T-helper 17 cell (primary cell): Measurements from ENCODE around the gene CCDC180. TPM values are rescaled to one million over a fixed set of nuclear protein-coding genes. Genes with fewer than 3 reads are reported as not detected.
"Not testable (repeated sequence)": the region's sequence is repeated elsewhere in the genome, so short reads cannot be mapped to it uniquely, and the experiment has no call there.

Experiments
- ATAC-seq: fragments of 150-1000 bp; cut with Tn5 transposase; 2 replicates; pipeline ENCODE4 v1.10.0; 2021; ENCODE audit warnings: mild to moderate bottlenecking, moderate library complexity
- DNase-seq, 3 donors: peaks; one replicate each; pipeline versions ENCODE4 v3.0.0 to v3.0.0-alpha.2; 2020 to 2021
- H3K9me3 ChIP-seq: one replicate; pipeline ENCODE4 v1.7.0; 2013; ENCODE audit warnings: low read length, mild to moderate bottlenecking; ENCODE audit not compliant: control insufficient read depth, poor library complexity, severe bottlenecking
- H3K27ac Mint-ChIP-seq: one replicate; pipeline ENCODE4 v1.8.0; 2022; ENCODE audit warnings: mild to moderate bottlenecking, moderate library complexity, mixed read lengths
- H3K27me3 Mint-ChIP-seq: one replicate; pipeline ENCODE4 v1.8.0; 2022; ENCODE audit warnings: mixed read lengths
- H3K36me3 Mint-ChIP-seq: one replicate; pipeline ENCODE4 v1.8.0; 2022; ENCODE audit warnings: low read depth, mixed read lengths
- H3K4me1 Mint-ChIP-seq: one replicate; pipeline ENCODE4 v1.8.0; 2022; ENCODE audit warnings: mild to moderate bottlenecking, mixed read lengths
- H3K4me3 Mint-ChIP-seq: one replicate; pipeline ENCODE4 v1.8.0; 2022; ENCODE audit warnings: mild to moderate bottlenecking, moderate library complexity, mixed read lengths
- total RNA-seq, 4 donors: library from RNA in 2 of 4; stranded (reverse) in 2 of 4; gene quantifications; one replicate each; pipeline ENCODE4 v1.2.3 and lab custom pipeline; 2022 to 2026

Gene CCDC180
- total RNA-seq, 2 donors from 2014 or later = 11.4 to 12.0 TPM

- no peaks in the 10 kb centered on the region for H3K9me3 ChIP-seq
- no peak overlapping the region for H3K4me3 Mint-ChIP-seq
- H3K27me3 Mint-ChIP-seq = no peaks in the 10 kb centered on the region
- no peak for DNase-seq
- H3K36me3 Mint-ChIP-seq = peaks cover 10% of the 10 kb centered on the region
- ATAC-seq = no peak
- no peak overlapping the region for H3K27ac Mint-ChIP-seq
- peaks cover 7% of the 10 kb centered on the region for H3K4me1 Mint-ChIP-seq
Measured at GRCh38 chr9:97314503-97314902, 7.0 kb downstream of the CCDC180 start.

- peaks cover 11% of the 10 kb centered on the region for H3K36me3 Mint-ChIP-seq
- no peak overlapping the region for H3K4me3 Mint-ChIP-seq
- DNase-seq (no peak), ATAC-seq (no peak)
- peaks cover 8% of the 10 kb centered on the region for H3K4me1 Mint-ChIP-seq
- H3K27me3 Mint-ChIP-seq = no peaks in the 10 kb centered on the region
- H3K9me3 ChIP-seq = no peaks in the 10 kb centered on the region
- no peak overlapping the region for H3K27ac Mint-ChIP-seq
Measured at GRCh38 chr9:97315550-97315949, 8.1 kb downstream of the CCDC180 start.

GRCh38 chr9:97316904-97317303, 9.4 kb downstream of the CCDC180 start:
- Mint-ChIP-seq H3K27me3 (no peaks in the 10 kb centered on the region), H3K36me3 (peaks cover 15% of the 10 kb centered on the region), H3K27ac (no peak overlapping the region), H3K4me3 (no peak overlapping the region), H3K4me1 (peaks cover 11% of the 10 kb centered on the region)
- ATAC-seq (no peak), DNase-seq (no peak)
- H3K9me3 ChIP-seq = no peaks in the 10 kb centered on the region

GRCh38 chr9:97318433-97318832, 11.0 kb downstream of the CCDC180 start:
- Mint-ChIP-seq H3K4me1 (peaks cover 11% of the 10 kb centered on the region), H3K4me3 (no peak overlapping the region), H3K36me3 (peaks cover 19% of the 10 kb centered on the region), H3K27me3 (no peaks in the 10 kb centered on the region), H3K27ac (no peak overlapping the region)
- H3K9me3 ChIP-seq = no peaks in the 10 kb centered on the region
- DNase-seq = no peak
- ATAC-seq = no peak

- ATAC-seq = no peak
- Mint-ChIP-seq H3K4me3 (no peak overlapping the region), H3K27me3 (no peaks in the 10 kb centered on the region), H3K4me1 (peaks cover 11% of the 10 kb centered on the region), H3K36me3 (peaks cover 15% of the 10 kb centered on the region), H3K27ac (peak overlapping the region; percentile 37)
- DNase-seq = no peak
- no peaks in the 10 kb centered on the region for H3K9me3 ChIP-seq
Measured at GRCh38 chr9:97319395-97319794, 11.9 kb downstream of the CCDC180 start.

GRCh38 chr9:97320080-97320642, 12.7 kb downstream of the CCDC180 start:
- Mint-ChIP-seq H3K4me1 (peaks cover 11% of the 10 kb centered on the region), H3K36me3 (peaks cover 15% of the 10 kb centered on the region), H3K27me3 (no peaks in the 10 kb centered on the region), H3K4me3 (no peak overlapping the region), H3K27ac (peak overlapping the region; percentile 37)
- ATAC-seq = no peak
- H3K9me3 ChIP-seq = no peaks in the 10 kb centered on the region
- no peak for DNase-seq

GRCh38 chr9:97321251-97321650, 13.8 kb downstream of the CCDC180 start:
- DNase-seq = no peak
- Mint-ChIP-seq H3K4me1 (peaks cover 11% of the 10 kb centered on the region), H3K36me3 (peaks cover 15% of the 10 kb centered on the region), H3K27me3 (no peaks in the 10 kb centered on the region), H3K27ac (peak overlapping the region; percentile 16), H3K4me3 (no peak overlapping the region)
- no peaks in the 10 kb centered on the region for H3K9me3 ChIP-seq
- ATAC-seq = no peak

- ATAC-seq = no peak
- peaks cover 15% of the 10 kb centered on the region for H3K36me3 Mint-ChIP-seq
- peak overlapping the region; percentile 16 for H3K27ac Mint-ChIP-seq
- H3K9me3 ChIP-seq = no peaks in the 10 kb centered on the region
- no peaks in the 10 kb centered on the region for H3K27me3 Mint-ChIP-seq
- no peak for DNase-seq
- H3K4me1 Mint-ChIP-seq = peaks cover 11% of the 10 kb centered on the region
- H3K4me3 Mint-ChIP-seq = no peak overlapping the region
Measured at GRCh38 chr9:97321691-97322090, 14.2 kb downstream of the CCDC180 start.

GRCh38 chr9:97322105-97322504, 14.6 kb downstream of the CCDC180 start:
- Mint-ChIP-seq H3K27ac (peak overlapping the region; percentile 41), H3K27me3 (no peaks in the 10 kb centered on the region), H3K4me3 (no peak overlapping the region), H3K4me1 (peaks cover 11% of the 10 kb centered on the region), H3K36me3 (peaks cover 15% of the 10 kb centered on the region)
- ATAC-seq (no peak), DNase-seq (no peak)
- no peaks in the 10 kb centered on the region for H3K9me3 ChIP-seq

- Mint-ChIP-seq H3K27me3 (no peaks in the 10 kb centered on the region), H3K4me3 (no peak overlapping the region), H3K4me1 (peaks cover 2% of the 10 kb centered on the region), H3K27ac (no peak overlapping the region), H3K36me3 (peaks cover 12% of the 10 kb centered on the region)
- no peak for ATAC-seq
- no peaks in the 10 kb centered on the region for H3K9me3 ChIP-seq
- no peak for DNase-seq
Measured at GRCh38 chr9:97324954-97325353, 17.5 kb downstream of the CCDC180 start.

- Mint-ChIP-seq H3K36me3 (peaks cover 8% of the 10 kb centered on the region), H3K27me3 (no peaks in the 10 kb centered on the region), H3K4me1 (no peaks in the 10 kb centered on the region), H3K27ac (no peak overlapping the region), H3K4me3 (no peak overlapping the region)
- H3K9me3 ChIP-seq = no peaks in the 10 kb centered on the region
- ATAC-seq (no peak), DNase-seq (no peak)
Measured at GRCh38 chr9:97327562-97327961, 20.1 kb downstream of the CCDC180 start.

GRCh38 chr9:97332993-97333392, 25.5 kb downstream of the CCDC180 start:
- no peak for ATAC-seq
- no peak overlapping the region for H3K4me3 Mint-ChIP-seq
- no peaks in the 10 kb centered on the region for H3K4me1 Mint-ChIP-seq
- H3K9me3 ChIP-seq = no peaks in the 10 kb centered on the region
- no peak overlapping the region for H3K27ac Mint-ChIP-seq
- peaks cover 2% of the 10 kb centered on the region for H3K36me3 Mint-ChIP-seq
- DNase-seq = no peak
- H3K27me3 Mint-ChIP-seq = no peaks in the 10 kb centered on the region

GRCh38 chr9:97335622-97336021, 28.2 kb downstream of the CCDC180 start:
- not testable (repeated sequence) for H3K4me1 Mint-ChIP-seq, ATAC-seq, H3K27me3 Mint-ChIP-seq, DNase-seq, H3K9me3 ChIP-seq, H3K27ac Mint-ChIP-seq, H3K36me3 Mint-ChIP-seq, H3K4me3 Mint-ChIP-seq

GRCh38 chr9:97348871-97349270, 41.4 kb downstream of the CCDC180 start:
- H3K36me3 Mint-ChIP-seq = peaks cover 11% of the 10 kb centered on the region
- H3K9me3 ChIP-seq = no peaks in the 10 kb centered on the region
- H3K27me3 Mint-ChIP-seq = no peaks in the 10 kb centered on the region
- DNase-seq = no peak
- H3K4me3 Mint-ChIP-seq = no peak overlapping the region
- H3K4me1 Mint-ChIP-seq = peaks cover 2% of the 10 kb centered on the region
- no peak for ATAC-seq
- H3K27ac Mint-ChIP-seq = no peak overlapping the region
